Measurements from ENCODE around the gene TRABD2B. TPM values are rescaled to one million over a fixed set of nuclear protein-coding genes. Genes with fewer than 3 reads are reported as not detected.

The TRABD2B gene
- total RNA-seq, 1 donor from 2014 or later: 0.89 TPM

DNA sequence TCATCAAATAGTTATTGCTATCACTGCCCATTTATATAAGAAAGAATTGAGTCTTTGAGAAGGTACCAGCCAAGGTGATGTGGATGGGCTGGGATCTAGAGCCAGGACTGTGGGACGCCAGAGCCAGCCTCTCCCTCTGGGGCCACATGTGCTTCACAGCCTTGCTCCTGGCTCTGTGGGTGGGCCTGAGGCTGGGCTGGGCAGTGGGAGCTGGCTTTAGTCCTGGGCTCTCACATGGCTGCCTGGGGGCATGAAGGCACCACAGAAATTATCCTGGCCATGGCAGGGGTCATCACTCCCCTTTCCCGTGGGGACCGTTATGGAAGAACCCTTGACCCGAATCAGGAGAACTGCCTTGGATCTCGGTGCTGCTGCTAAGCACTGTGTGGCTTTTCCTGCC, 203.1 kb downstream of the TRABD2B start:
- Mint-ChIP-seq H3K9me3 (ENCODE audit: unreplicated experiment) (peaks cover 1% of the 10 kb centered on the region), H3K27ac (ENCODE audit: unreplicated experiment) (no peak overlapping the region), H3K4me1 (ENCODE audit: low read depth, unreplicated experiment) (peaks cover 19% of the 10 kb centered on the region), H3K4me3 (ENCODE audit: unreplicated experiment) (no peak overlapping the region), H3K27me3 (ENCODE audit: low read depth, unreplicated experiment) (peaks cover 13% of the 10 kb centered on the region), H3K36me3 (ENCODE audit: low read depth, unreplicated experiment) (peaks cover 8% of the 10 kb centered on the region)
- no peak overlapping the region for H3K9ac ChIP-seq (ENCODE audit: low read length)
- H4K20me1 ChIP-seq (ENCODE audit: insufficient read depth, low read length): no peaks in the 10 kb centered on the region
- no peak overlapping the region for H3K4me3 ChIP-seq (ENCODE audit: insufficient read depth, low read depth, low read length)
- no peaks in the 10 kb centered on the region for H3K36me3 ChIP-seq (ENCODE audit: insufficient read depth, low read length)
- no peaks in the 10 kb centered on the region for H3K27me3 ChIP-seq (ENCODE audit: insufficient read depth, low read length)
- FAIRE-seq (no peak), DNase-seq (ENCODE audit: low read depth) (no peak)
- TF ChIP-seq EZH2 (IDR thresholded peaks at IDR 0.05; ENCODE audit: insufficient read depth, low read length): no peak
- TF ChIP-seq, protein P1, sequence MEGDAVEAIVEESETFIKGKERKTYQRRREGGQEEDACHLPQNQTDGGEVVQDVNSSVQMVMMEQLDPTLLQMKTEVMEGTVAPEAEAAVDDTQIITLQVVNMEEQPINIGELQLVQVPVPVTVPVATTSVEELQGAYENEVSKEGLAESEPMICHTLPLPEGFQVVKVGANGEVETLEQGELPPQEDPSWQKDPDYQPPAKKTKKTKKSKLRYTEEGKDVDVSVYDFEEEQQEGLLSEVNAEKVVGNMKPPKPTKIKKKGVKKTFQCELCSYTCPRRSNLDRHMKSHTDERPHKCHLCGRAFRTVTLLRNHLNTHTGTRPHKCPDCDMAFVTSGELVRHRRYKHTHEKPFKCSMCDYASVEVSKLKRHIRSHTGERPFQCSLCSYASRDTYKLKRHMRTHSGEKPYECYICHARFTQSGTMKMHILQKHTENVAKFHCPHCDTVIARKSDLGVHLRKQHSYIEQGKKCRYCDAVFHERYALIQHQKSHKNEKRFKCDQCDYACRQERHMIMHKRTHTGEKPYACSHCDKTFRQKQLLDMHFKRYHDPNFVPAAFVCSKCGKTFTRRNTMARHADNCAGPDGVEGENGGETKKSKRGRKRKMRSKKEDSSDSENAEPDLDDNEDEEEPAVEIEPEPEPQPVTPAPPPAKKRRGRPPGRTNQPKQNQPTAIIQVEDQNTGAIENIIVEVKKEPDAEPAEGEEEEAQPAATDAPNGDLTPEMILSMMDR (IDR thresholded peaks at IDR 0.05; ENCODE audit: insufficient read depth, low read depth, low read length): no peak
- no peak overlapping the region for H2AFZ ChIP-seq (ENCODE audit: low read depth, low read length)
- H3K9me3 ChIP-seq (ENCODE audit: insufficient read depth, low read depth, low read length): no peaks in the 10 kb centered on the region
- no peaks in the 10 kb centered on the region for H3K79me2 ChIP-seq (ENCODE audit: insufficient read depth, low read length)
- no peak overlapping the region for H3K4me2 ChIP-seq (ENCODE audit: low read length)
- H3K4me1 ChIP-seq (ENCODE audit: insufficient read depth, low read length): no peaks in the 10 kb centered on the region
- no peak overlapping the region for H3K27ac ChIP-seq (ENCODE audit: low read depth, low read length)

DNA sequence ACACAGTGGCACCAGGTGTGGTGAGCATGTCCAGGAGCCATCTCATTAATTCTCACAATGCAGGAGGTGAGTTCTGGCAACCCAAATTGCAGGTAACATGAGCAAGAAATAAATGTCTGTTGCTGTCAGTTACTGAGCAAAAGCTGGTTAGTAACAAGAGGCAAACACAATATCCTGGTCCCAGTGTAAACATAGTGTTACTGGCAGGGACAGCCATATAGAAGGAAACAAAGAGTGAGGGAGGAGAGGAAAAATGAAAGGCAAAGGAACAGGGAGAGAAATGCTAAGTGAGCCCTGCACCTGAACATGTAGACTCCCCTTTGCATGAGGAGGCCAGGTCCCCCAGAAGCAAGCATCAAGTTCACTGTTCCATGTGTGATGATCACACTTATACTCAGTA, 203.6 kb downstream of the TRABD2B start:
- Histone ChIP-seq H3K4me2 (ENCODE audit: low read length) (no peak overlapping the region), H3K27me3 (ENCODE audit: insufficient read depth, low read length) (no peaks in the 10 kb centered on the region), H3K27ac (ENCODE audit: low read depth, low read length) (no peak overlapping the region), H4K20me1 (ENCODE audit: insufficient read depth, low read length) (no peaks in the 10 kb centered on the region), H2AFZ (ENCODE audit: low read depth, low read length) (no peak overlapping the region), H3K9me3 (ENCODE audit: insufficient read depth, low read depth, low read length) (no peaks in the 10 kb centered on the region), H3K9ac (ENCODE audit: low read length) (no peak overlapping the region), H3K79me2 (ENCODE audit: insufficient read depth, low read length) (no peaks in the 10 kb centered on the region), H3K4me1 (ENCODE audit: insufficient read depth, low read length) (no peaks in the 10 kb centered on the region), H3K36me3 (ENCODE audit: insufficient read depth, low read length) (no peaks in the 10 kb centered on the region), H3K4me3 (ENCODE audit: insufficient read depth, low read depth, low read length) (no peak overlapping the region)
- Mint-ChIP-seq H3K9me3 (ENCODE audit: unreplicated experiment) (peaks cover 1% of the 10 kb centered on the region), H3K27me3 (ENCODE audit: low read depth, unreplicated experiment) (peaks cover 16% of the 10 kb centered on the region), H3K27ac (ENCODE audit: unreplicated experiment) (no peak overlapping the region), H3K36me3 (ENCODE audit: low read depth, unreplicated experiment) (peaks cover 8% of the 10 kb centered on the region), H3K4me1 (ENCODE audit: low read depth, unreplicated experiment) (peaks cover 19% of the 10 kb centered on the region), H3K4me3 (ENCODE audit: unreplicated experiment) (no peak overlapping the region)
- FAIRE-seq (no peak), DNase-seq (ENCODE audit: low read depth) (no peak)
- TF ChIP-seq, protein P1 (IDR thresholded peaks at IDR 0.05; ENCODE audit: insufficient read depth, low read depth, low read length): no peak
- TF ChIP-seq EZH2 (IDR thresholded peaks at IDR 0.05; ENCODE audit: insufficient read depth, low read length): no peak

DNA sequence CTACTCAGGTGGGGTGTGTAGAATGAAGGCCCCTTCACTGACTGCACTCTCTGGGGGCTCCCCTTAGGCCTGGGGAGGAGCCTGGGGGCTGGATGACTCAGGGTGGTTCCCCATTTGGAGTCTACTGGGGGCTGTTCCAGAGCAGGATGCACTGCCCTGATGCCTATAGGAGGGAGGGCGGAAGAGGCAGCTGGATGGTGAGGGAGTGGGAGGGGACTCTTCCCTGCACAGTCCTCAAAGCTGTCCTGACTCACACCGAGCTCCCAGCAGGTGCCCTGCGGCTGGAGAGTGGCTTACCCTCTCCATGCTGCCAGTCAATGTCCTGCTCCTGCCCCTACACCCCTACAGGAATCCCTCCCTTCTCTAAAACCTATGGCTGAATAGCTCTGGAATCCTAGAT, 204.4 kb downstream of the TRABD2B start:
- Histone ChIP-seq H3K4me2 (ENCODE audit: low read length) (no peak overlapping the region), H3K4me3 (ENCODE audit: insufficient read depth, low read depth, low read length) (no peak overlapping the region), H2AFZ (ENCODE audit: low read depth, low read length) (no peak overlapping the region), H3K27me3 (ENCODE audit: insufficient read depth, low read length) (no peaks in the 10 kb centered on the region), H3K4me1 (ENCODE audit: insufficient read depth, low read length) (no peaks in the 10 kb centered on the region), H3K9ac (ENCODE audit: low read length) (no peak overlapping the region), H3K9me3 (ENCODE audit: insufficient read depth, low read depth, low read length) (no peaks in the 10 kb centered on the region), H4K20me1 (ENCODE audit: insufficient read depth, low read length) (no peaks in the 10 kb centered on the region), H3K27ac (ENCODE audit: low read depth, low read length) (no peak overlapping the region), H3K79me2 (ENCODE audit: insufficient read depth, low read length) (no peaks in the 10 kb centered on the region), H3K36me3 (ENCODE audit: insufficient read depth, low read length) (no peaks in the 10 kb centered on the region)
- DNase-seq (ENCODE audit: low read depth): no peak
- H3K4me1 Mint-ChIP-seq (ENCODE audit: low read depth, unreplicated experiment): peaks cover 19% of the 10 kb centered on the region
- no peak overlapping the region for H3K27ac Mint-ChIP-seq (ENCODE audit: unreplicated experiment)
- peaks cover 21% of the 10 kb centered on the region for H3K27me3 Mint-ChIP-seq (ENCODE audit: low read depth, unreplicated experiment)
- H3K36me3 Mint-ChIP-seq (ENCODE audit: low read depth, unreplicated experiment): peaks cover 8% of the 10 kb centered on the region
- H3K4me3 Mint-ChIP-seq (ENCODE audit: unreplicated experiment): no peak overlapping the region
- TF ChIP-seq, protein P1 (IDR thresholded peaks at IDR 0.05; ENCODE audit: insufficient read depth, low read depth, low read length): no peak
- no peak for TF ChIP-seq EZH2 (IDR thresholded peaks at IDR 0.05; ENCODE audit: insufficient read depth, low read length)
- H3K9me3 Mint-ChIP-seq (ENCODE audit: unreplicated experiment): peaks cover 1% of the 10 kb centered on the region
- no peak for FAIRE-seq
